ENCODE data around the gene CCDC97.

CCDC97 gene

DNA sequence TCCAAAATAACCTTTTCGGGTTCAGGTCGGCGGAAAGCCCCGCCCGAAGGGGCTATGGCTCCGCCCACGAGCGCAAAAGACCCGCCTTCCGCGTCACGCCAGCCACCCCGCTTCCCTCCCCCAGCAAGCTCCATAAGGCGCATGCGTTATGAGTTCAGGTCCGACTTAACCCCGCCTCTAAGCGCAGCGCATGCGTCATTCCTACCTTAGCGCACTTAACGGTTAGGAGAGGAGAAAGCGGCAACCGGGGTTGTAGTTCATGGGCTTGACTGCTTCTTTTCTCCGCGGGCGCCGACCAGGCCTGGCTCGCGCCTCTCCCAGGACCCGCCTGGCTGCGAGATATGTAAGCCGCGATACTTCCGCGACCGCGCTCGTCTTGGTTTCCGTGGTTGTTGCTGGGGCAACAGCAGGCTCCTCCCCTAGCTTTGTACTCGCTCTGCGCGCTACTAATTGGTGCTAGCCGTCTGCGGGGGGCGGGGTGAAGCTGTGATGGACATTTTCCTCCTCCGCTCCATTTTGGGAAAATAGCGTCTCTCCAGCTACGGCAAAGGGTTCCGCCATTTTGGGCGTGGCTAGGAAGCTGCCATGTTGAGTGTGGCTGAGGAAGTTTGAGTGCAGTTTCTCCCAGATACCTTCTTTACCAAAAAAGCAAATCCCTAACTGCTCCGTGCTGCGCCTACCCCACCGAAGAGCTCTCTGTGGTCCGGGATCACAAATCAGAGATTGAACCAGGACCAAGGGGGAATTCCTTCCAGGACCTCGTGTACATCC lies 54.0 kb downstream of the CCDC97 start, which contains the start of gene B9D2:
B9D2 (minus strand) TSS at position 397 of the 771 bp plus-strand sequence. CDS start 630 bp downstream, outside the sequence.
- H2AFZ ChIP-seq (ENCODE audit: low read depth, low read length, severe bottlenecking), result peak within 1 kb of the TSS; percentile 86
- H3K9me2 ChIP-seq (replicated peaks; ENCODE audit: insufficient read depth, low read length), result no peaks in the 10 kb centered on the region
- no peaks in the 10 kb centered on the region for H4K20me1 ChIP-seq (ENCODE audit: low read depth, low read length)
- no peaks in the 10 kb centered on the region for H3K9me3 ChIP-seq (ENCODE audit: insufficient read depth, low read length)
- peak within 1 kb of the TSS; percentile 78 for H3K9ac ChIP-seq (ENCODE audit: low read length)
- TF ChIP-seq CTCF (IDR thresholded peaks at IDR 0.05; ENCODE audit: insufficient read depth, low read length, poor library complexity, severe bottlenecking) (no peak), EZH2phosphoT487 (conservative IDR thresholded peaks at IDR 0.05; ENCODE audit: low read length) (no peak)
- peaks cover 17% of the 10 kb centered on the region; the same call in 1 of the 2 replicates for H3K79me2 ChIP-seq (ENCODE audit: insufficient read depth, low read length)
- peak within 1 kb of the TSS; percentile 94 for H3K27ac ChIP-seq (ENCODE audit: low read depth, low read length)
- peak within 1 kb of the TSS; percentile 86 for H3K4me2 ChIP-seq (ENCODE audit: low read depth, low read length, poor library complexity, severe bottlenecking)
- no peaks in the 10 kb centered on the region for H3K36me3 ChIP-seq (ENCODE audit: low read length)
- peak within 1 kb of the TSS; percentile 80 for H3K4me3 ChIP-seq (ENCODE audit: insufficient read depth, low read length, poor library complexity, severe bottlenecking)
- peaks cover 5% of the 10 kb centered on the region; the same call in 1 of the 2 replicates for H3F3A ChIP-seq (ENCODE audit: insufficient read depth)
- H3K27me3 ChIP-seq (ENCODE audit: low read length), result no peaks in the 10 kb centered on the region

GRCh38 chr19:41364524-41365391 lies 54.8 kb downstream of the CCDC97 start:
- peak overlapping the region; percentile 78 for H3K9ac ChIP-seq (ENCODE audit: low read length)
- H3K36me3 ChIP-seq (ENCODE audit: low read length), result no peaks in the 10 kb centered on the region
- no peaks in the 10 kb centered on the region for H4K20me1 ChIP-seq (ENCODE audit: low read depth, low read length)
- H3F3A ChIP-seq (ENCODE audit: insufficient read depth), result peaks cover 5% of the 10 kb centered on the region; the same call in 1 of the 2 replicates
- no peaks in the 10 kb centered on the region for H3K9me2 ChIP-seq (replicated peaks; ENCODE audit: insufficient read depth, low read length)
- H3K27ac ChIP-seq (ENCODE audit: low read depth, low read length), result peak overlapping the region; percentile 94
- TF ChIP-seq EZH2phosphoT487 (conservative IDR thresholded peaks at IDR 0.05; ENCODE audit: low read length), result no peak
- no peak for TF ChIP-seq CTCF (IDR thresholded peaks at IDR 0.05; ENCODE audit: insufficient read depth, low read length, poor library complexity, severe bottlenecking)
- H3K4me2 ChIP-seq (ENCODE audit: low read depth, low read length, poor library complexity, severe bottlenecking), result peak overlapping the region; percentile 86
- H3K4me3 ChIP-seq (ENCODE audit: insufficient read depth, low read length, poor library complexity, severe bottlenecking), result peak overlapping the region; percentile 80
- peaks cover 17% of the 10 kb centered on the region; the same call in 1 of the 2 replicates for H3K79me2 ChIP-seq (ENCODE audit: insufficient read depth, low read length)
- no peaks in the 10 kb centered on the region for H3K9me3 ChIP-seq (ENCODE audit: insufficient read depth, low read length)
- H2AFZ ChIP-seq (ENCODE audit: low read depth, low read length, severe bottlenecking), result peak overlapping the region; percentile 81
- no peaks in the 10 kb centered on the region for H3K27me3 ChIP-seq (ENCODE audit: low read length)

GRCh38 chr19:41366089-41366488 lies 56.1 kb downstream of the CCDC97 start:
- no peak overlapping the region for H3K27ac ChIP-seq (ENCODE audit: low read depth, low read length)
- H3K9me2 ChIP-seq (replicated peaks; ENCODE audit: insufficient read depth, low read length), result no peaks in the 10 kb centered on the region
- H3K27me3 ChIP-seq (ENCODE audit: low read length), result no peaks in the 10 kb centered on the region
- no peak overlapping the region for H3K4me3 ChIP-seq (ENCODE audit: insufficient read depth, low read length, poor library complexity, severe bottlenecking)
- H3F3A ChIP-seq (ENCODE audit: insufficient read depth), result peaks cover 5% of the 10 kb centered on the region; the same call in 1 of the 2 replicates
- no peak for TF ChIP-seq CTCF (IDR thresholded peaks at IDR 0.05; ENCODE audit: insufficient read depth, low read length, poor library complexity, severe bottlenecking)
- no peak for TF ChIP-seq EZH2phosphoT487 (conservative IDR thresholded peaks at IDR 0.05; ENCODE audit: low read length)
- no peak overlapping the region for H3K4me2 ChIP-seq (ENCODE audit: low read depth, low read length, poor library complexity, severe bottlenecking)
- H3K36me3 ChIP-seq (ENCODE audit: low read length), result no peaks in the 10 kb centered on the region
- no peaks in the 10 kb centered on the region for H4K20me1 ChIP-seq (ENCODE audit: low read depth, low read length)
- no peak overlapping the region for H2AFZ ChIP-seq (ENCODE audit: low read depth, low read length, severe bottlenecking)
- H3K9me3 ChIP-seq (ENCODE audit: insufficient read depth, low read length), result no peaks in the 10 kb centered on the region
- peaks cover 17% of the 10 kb centered on the region; the same call in 1 of the 2 replicates for H3K79me2 ChIP-seq (ENCODE audit: insufficient read depth, low read length)
- no peak overlapping the region for H3K9ac ChIP-seq (ENCODE audit: low read length)
